Osteoblast (primary cell): ENCODE data around the gene CACNA1C. TPM values are rescaled to one million over a fixed set of nuclear protein-coding genes. Genes with fewer than 3 reads are reported as not detected.

ENCODE experiments used
- DNase-seq: peaks from one replicate; pipeline ENCODE4 v3.0.0; 2011; ENCODE audit warnings: low spot score, mixed read lengths; ENCODE audit not compliant: insufficient read length; ENCODE audit errors: missing footprints
- H2AFZ ChIP-seq: 2 replicates; pipeline ENCODE4 v1.6.0; 2011; ENCODE audit warnings: mild to moderate bottlenecking, low read length
- H3K27ac ChIP-seq: 2 replicates; pipeline ENCODE4 v1.5.1; 2011; ENCODE audit warnings: mild to moderate bottlenecking, low read depth, low read length, moderate library complexity
- H3K27me3 ChIP-seq: 2 replicates; pipeline ENCODE4 v1.6.0; 2012; ENCODE audit warnings: mild to moderate bottlenecking, control low read depth, inconsistent platforms, low read length, moderate library complexity; ENCODE audit not compliant: insufficient read depth
- H3K36me3 ChIP-seq: 2 replicates; pipeline ENCODE4 v1.5.1; 2011; ENCODE audit warnings: mild to moderate bottlenecking, low read length, control low read depth, moderate library complexity; ENCODE audit not compliant: insufficient read depth
- H3K4me1 ChIP-seq: 2 replicates; pipeline ENCODE4 v1.5.1; 2011; ENCODE audit warnings: mild to moderate bottlenecking, low read length, control low read depth, moderate library complexity; ENCODE audit not compliant: insufficient read depth
- H3K4me2 ChIP-seq: 2 replicates; pipeline ENCODE4 v1.6.0; 2011; ENCODE audit warnings: mild to moderate bottlenecking, low read length; ENCODE audit not compliant: insufficient read depth
- H3K4me3 ChIP-seq: fragments of 200-600 bp; sonication (generic); 3 replicates; pipeline ENCODE4 v1.5.1; 2012; ENCODE audit warnings: mild to moderate bottlenecking, low read length, inconsistent platforms; ENCODE audit not compliant: insufficient read depth
- H3K79me2 ChIP-seq: 2 replicates; pipeline ENCODE4 v1.6.0; 2012; ENCODE audit warnings: mild to moderate bottlenecking, low read length, control low read depth, inconsistent platforms; ENCODE audit not compliant: insufficient read depth
- H3K9me3 ChIP-seq: 2 replicates; pipeline ENCODE4 v1.5.1; 2011; ENCODE audit warnings: low read depth, low read length, control low read depth
- H4K20me1 ChIP-seq: 2 replicates; pipeline ENCODE4 v1.6.0; 2012; ENCODE audit warnings: mild to moderate bottlenecking, low read length, control low read depth; ENCODE audit not compliant: insufficient read depth
- total RNA-seq: library from RNA; depleted of rRNA; stranded (reverse); fragments of >200 nt; gene quantifications from 2 replicates; pipeline ENCODE4 v1.2.3, GENCODE V29; 2012
- TF ChIP-seq, protein P1 (sequence below): IDR thresholded peaks from 2 replicates; pipeline ENCODE4 v1.5.1; 2011; ENCODE audit warnings: mild to moderate bottlenecking, low read depth, low read length, moderate library complexity; ENCODE audit errors: extremely low read depth

CACNA1C gene
- total RNA-seq, 1 donor = 19.2 TPM

- no peak overlapping the region for H3K4me2 ChIP-seq
- no peak for DNase-seq
- no peaks in the 10 kb centered on the region for H4K20me1 ChIP-seq
- H3K27me3 ChIP-seq = no peaks in the 10 kb centered on the region
- TF ChIP-seq, protein P1, sequence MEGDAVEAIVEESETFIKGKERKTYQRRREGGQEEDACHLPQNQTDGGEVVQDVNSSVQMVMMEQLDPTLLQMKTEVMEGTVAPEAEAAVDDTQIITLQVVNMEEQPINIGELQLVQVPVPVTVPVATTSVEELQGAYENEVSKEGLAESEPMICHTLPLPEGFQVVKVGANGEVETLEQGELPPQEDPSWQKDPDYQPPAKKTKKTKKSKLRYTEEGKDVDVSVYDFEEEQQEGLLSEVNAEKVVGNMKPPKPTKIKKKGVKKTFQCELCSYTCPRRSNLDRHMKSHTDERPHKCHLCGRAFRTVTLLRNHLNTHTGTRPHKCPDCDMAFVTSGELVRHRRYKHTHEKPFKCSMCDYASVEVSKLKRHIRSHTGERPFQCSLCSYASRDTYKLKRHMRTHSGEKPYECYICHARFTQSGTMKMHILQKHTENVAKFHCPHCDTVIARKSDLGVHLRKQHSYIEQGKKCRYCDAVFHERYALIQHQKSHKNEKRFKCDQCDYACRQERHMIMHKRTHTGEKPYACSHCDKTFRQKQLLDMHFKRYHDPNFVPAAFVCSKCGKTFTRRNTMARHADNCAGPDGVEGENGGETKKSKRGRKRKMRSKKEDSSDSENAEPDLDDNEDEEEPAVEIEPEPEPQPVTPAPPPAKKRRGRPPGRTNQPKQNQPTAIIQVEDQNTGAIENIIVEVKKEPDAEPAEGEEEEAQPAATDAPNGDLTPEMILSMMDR = no peak
- no peaks in the 10 kb centered on the region for H3K4me1 ChIP-seq
- no peak overlapping the region for H3K27ac ChIP-seq
- H3K4me3 ChIP-seq = no peak overlapping the region
- no peaks in the 10 kb centered on the region for H3K9me3 ChIP-seq
- no peak overlapping the region for H2AFZ ChIP-seq
- peaks cover 9% of the 10 kb centered on the region for H3K36me3 ChIP-seq
- H3K79me2 ChIP-seq = no peaks in the 10 kb centered on the region
Measured at GRCh38 chr12:2562400-2562799, 509.6 kb downstream of the CACNA1C start.

GRCh38 chr12:2563709-2564108, 510.9 kb downstream of the CACNA1C start:
- TF ChIP-seq, protein P1 = no peak
- no peak overlapping the region for H3K4me3 ChIP-seq
- no peaks in the 10 kb centered on the region for H3K27me3 ChIP-seq
- no peaks in the 10 kb centered on the region for H4K20me1 ChIP-seq
- no peak for DNase-seq
- no peaks in the 10 kb centered on the region for H3K36me3 ChIP-seq
- H3K27ac ChIP-seq = no peak overlapping the region
- H3K4me1 ChIP-seq = no peaks in the 10 kb centered on the region
- no peak overlapping the region for H2AFZ ChIP-seq
- H3K9me3 ChIP-seq = no peaks in the 10 kb centered on the region
- no peak overlapping the region for H3K4me2 ChIP-seq
- no peaks in the 10 kb centered on the region for H3K79me2 ChIP-seq

- Histone ChIP-seq H3K9me3 (no peaks in the 10 kb centered on the region), H2AFZ (no peak overlapping the region), H3K4me3 (no peak overlapping the region), H3K27me3 (no peaks in the 10 kb centered on the region), H3K79me2 (no peaks in the 10 kb centered on the region), H4K20me1 (no peaks in the 10 kb centered on the region), H3K27ac (no peak overlapping the region), H3K4me2 (no peak overlapping the region), H3K4me1 (no peaks in the 10 kb centered on the region), H3K36me3 (no peaks in the 10 kb centered on the region)
- no peak for DNase-seq
- TF ChIP-seq, protein P1 = no peak
Measured at GRCh38 chr12:2566161-2566560, 513.4 kb downstream of the CACNA1C start.

DNA sequence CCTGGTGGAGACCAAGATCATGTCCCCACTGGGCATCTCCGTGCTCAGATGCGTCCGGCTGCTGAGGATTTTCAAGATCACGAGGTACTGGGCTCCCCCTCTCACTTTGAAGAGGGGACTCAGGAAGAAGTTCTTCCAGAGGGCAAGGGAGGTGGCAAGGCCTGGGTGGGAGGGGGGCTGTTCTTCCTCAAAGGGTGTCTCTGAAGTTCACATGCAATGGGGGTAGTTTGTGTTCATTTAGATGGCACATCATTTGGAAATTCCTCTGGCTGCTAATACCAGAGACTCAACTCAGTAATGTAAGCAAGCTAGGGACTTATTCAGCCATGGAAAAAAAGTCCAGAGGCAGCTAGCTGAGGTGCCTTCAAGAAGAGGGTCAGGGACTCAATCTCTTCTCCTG, 514.9 kb downstream of the CACNA1C start:
- no peak overlapping the region for H3K4me2 ChIP-seq
- H3K27me3 ChIP-seq = no peaks in the 10 kb centered on the region
- no peaks in the 10 kb centered on the region for H3K36me3 ChIP-seq
- no peaks in the 10 kb centered on the region for H3K4me1 ChIP-seq
- H3K4me3 ChIP-seq = no peak overlapping the region
- H2AFZ ChIP-seq = no peak overlapping the region
- no peak overlapping the region for H3K27ac ChIP-seq
- TF ChIP-seq, protein P1 = no peak
- no peaks in the 10 kb centered on the region for H3K79me2 ChIP-seq
- no peak for DNase-seq
- no peaks in the 10 kb centered on the region for H4K20me1 ChIP-seq
- H3K9me3 ChIP-seq = no peaks in the 10 kb centered on the region
